Loucy (cell line): ENCODE results near the gene MLYCD.

ENCODE experiments used
- H2AFZ ChIP-seq: fragments of 200-600 bp; sonication (generic); 2 replicates; pipeline ENCODE4 v1.6.0; 2016; ENCODE audit warnings: antibody characterized with exemption, mild to moderate bottlenecking, low read length, moderate library complexity
- H3F3A ChIP-seq: fragments of 200-600 bp; 2 replicates; pipeline ENCODE4 v1.6.0; 2016; ENCODE audit warnings: antibody characterized with exemption, low read depth, mild to moderate bottlenecking
- H3K27me3 ChIP-seq: fragments of 200-600 bp; sonication (generic); 2 replicates; pipeline ENCODE4 v1.6.1; 2014; ENCODE audit warnings: low read length, mild to moderate bottlenecking; ENCODE audit not compliant: insufficient read depth, poor library complexity, severe bottlenecking
- H3K36me3 ChIP-seq: fragments of 200-600 bp; sonication (generic); 2 replicates; pipeline ENCODE4 v1.6.1; 2016; ENCODE audit warnings: low read length; ENCODE audit not compliant: insufficient read depth
- H3K4me1 ChIP-seq: fragments of 200-600 bp; sonication (generic); 2 replicates; pipeline ENCODE4 v1.5.1; 2014; ENCODE audit warnings: low read length, mild to moderate bottlenecking; ENCODE audit not compliant: insufficient read depth, poor library complexity, severe bottlenecking
- H3K4me2 ChIP-seq: fragments of 200-600 bp; sonication (generic); 2 replicates; pipeline ENCODE4 v1.6.0; 2014; ENCODE audit warnings: antibody characterized with exemption, low read length, low read depth, mild to moderate bottlenecking; ENCODE audit not compliant: poor library complexity, severe bottlenecking
- H3K4me3 ChIP-seq: fragments of 200-600 bp; sonication (generic); 2 replicates; pipeline ENCODE4 v1.5.1; 2014; ENCODE audit warnings: low read length, mild to moderate bottlenecking, mixed read lengths; ENCODE audit not compliant: poor library complexity, severe bottlenecking
- H3K79me2 ChIP-seq: fragments of 200-600 bp; sonication (generic); 2 replicates; pipeline ENCODE4 v1.6.1; 2014; ENCODE audit warnings: low read length; ENCODE audit not compliant: insufficient read depth
- H3K9ac ChIP-seq: fragments of 200-600 bp; sonication (generic); 2 replicates; pipeline ENCODE4 v1.6.0; 2014; ENCODE audit warnings: mild to moderate bottlenecking, low read depth, low read length, moderate library complexity; ENCODE audit not compliant: poor library complexity, severe bottlenecking
- H3K9me2 ChIP-seq: fragments of 200-600 bp; sonication (generic); replicated peaks from 2 replicates; pipeline ENCODE4 v1.6.1; 2016; ENCODE audit warnings: low read depth, low read length, mixed read lengths
- H3K9me3 ChIP-seq: fragments of 200-600 bp; sonication (generic); 2 replicates; pipeline ENCODE4 v1.6.1; 2014; ENCODE audit warnings: mild to moderate bottlenecking, antibody characterized with exemption, low read length, low read depth; ENCODE audit not compliant: insufficient read depth
- H4K20me1 ChIP-seq: fragments of 200-600 bp; sonication (generic); 2 replicates; pipeline ENCODE4 v1.6.0; 2014; ENCODE audit warnings: antibody characterized with exemption, low read length, mild to moderate bottlenecking; ENCODE audit not compliant: insufficient read depth, poor library complexity, severe bottlenecking
- CTCF ChIP-seq: fragments of 200-600 bp; sonication (generic); conservative IDR thresholded peaks from 2 replicates; pipeline ENCODE4 v1.5.1; 2014; ENCODE audit warnings: mild to moderate bottlenecking, antibody characterized with exemption, low read length
- EZH2phosphoT487 ChIP-seq: fragments of 200-600 bp; IDR thresholded peaks from 2 replicates; pipeline ENCODE4 v1.6.1; 2018; ENCODE audit warnings: antibody characterized with exemption, mild to moderate bottlenecking, moderate library complexity, borderline replicate concordance

Gene MLYCD

GRCh38 chr16:83895942-83896341, 3.0 kb upstream of the MLYCD start:
- Histone ChIP-seq H3K36me3 (no peaks in the 10 kb centered on the region), H3K9ac (no peak overlapping the region), H3K4me3 (no peak overlapping the region), H4K20me1 (peaks cover 17% of the 10 kb centered on the region), H2AFZ (no peak overlapping the region), H3F3A (no peaks in the 10 kb centered on the region), H3K4me2 (no peak overlapping the region), H3K4me1 (peaks cover 28% of the 10 kb centered on the region), H3K27me3 (no peaks in the 10 kb centered on the region), H3K9me3 (no peaks in the 10 kb centered on the region), H3K79me2 (peaks cover 17% of the 10 kb centered on the region), H3K9me2 (no peaks in the 10 kb centered on the region)
- TF ChIP-seq CTCF, result no peak
- TF ChIP-seq EZH2phosphoT487, result no peak

- H3K79me2 ChIP-seq, result peaks cover 30% of the 10 kb centered on the region
- no peaks in the 10 kb centered on the region for H3K27me3 ChIP-seq
- H3K9ac ChIP-seq, result peak overlapping the region; percentile 80
- H3K4me3 ChIP-seq, result peak overlapping the region; percentile 94
- H3K4me1 ChIP-seq, result peaks cover 34% of the 10 kb centered on the region
- peaks cover 23% of the 10 kb centered on the region for H4K20me1 ChIP-seq
- H3K36me3 ChIP-seq, result no peaks in the 10 kb centered on the region
- no peaks in the 10 kb centered on the region for H3K9me2 ChIP-seq
- no peak for TF ChIP-seq EZH2phosphoT487
- TF ChIP-seq CTCF, result no peak
- H2AFZ ChIP-seq, result peak overlapping the region; percentile 81
- H3K9me3 ChIP-seq, result no peaks in the 10 kb centered on the region
- peak overlapping the region; percentile 98 for H3K4me2 ChIP-seq
- H3F3A ChIP-seq, result no peaks in the 10 kb centered on the region
Observed at GRCh38 chr16:83899272-83899897, 470 bp downstream of the MLYCD start.

- no peaks in the 10 kb centered on the region for H3K36me3 ChIP-seq
- H3K9me2 ChIP-seq, result no peaks in the 10 kb centered on the region
- H3K9me3 ChIP-seq, result no peaks in the 10 kb centered on the region
- no peak for TF ChIP-seq EZH2phosphoT487
- TF ChIP-seq CTCF, result no peak
- H3K4me2 ChIP-seq, result peak overlapping the region; percentile 98
- H3K27me3 ChIP-seq, result no peaks in the 10 kb centered on the region
- peak overlapping the region; percentile 81; the same call in 1 of the 2 replicates for H2AFZ ChIP-seq
- peaks cover 34% of the 10 kb centered on the region for H3K4me1 ChIP-seq
- H3K79me2 ChIP-seq, result peaks cover 30% of the 10 kb centered on the region
- peak overlapping the region; percentile 94 for H3K4me3 ChIP-seq
- peak overlapping the region; percentile 80 for H3K9ac ChIP-seq
- H4K20me1 ChIP-seq, result peaks cover 23% of the 10 kb centered on the region
- H3F3A ChIP-seq, result no peaks in the 10 kb centered on the region
Observed at GRCh38 chr16:83899978-83900377, 1.1 kb downstream of the MLYCD start.
